Ramos (cell line): Measurements from ENCODE around the gene SEMA3D.

Source experiments
- in situ Hi-C: fragments of 300-500 bp; cut with MboI; formaldehyde crosslinking; loops from one replicate; pipeline ENCODE4 v1.14.3; 2022; ENCODE audit warnings: low sequenced_read_pairs; ENCODE audit not compliant: unreplicated experiment

The SEMA3D gene

DNA sequence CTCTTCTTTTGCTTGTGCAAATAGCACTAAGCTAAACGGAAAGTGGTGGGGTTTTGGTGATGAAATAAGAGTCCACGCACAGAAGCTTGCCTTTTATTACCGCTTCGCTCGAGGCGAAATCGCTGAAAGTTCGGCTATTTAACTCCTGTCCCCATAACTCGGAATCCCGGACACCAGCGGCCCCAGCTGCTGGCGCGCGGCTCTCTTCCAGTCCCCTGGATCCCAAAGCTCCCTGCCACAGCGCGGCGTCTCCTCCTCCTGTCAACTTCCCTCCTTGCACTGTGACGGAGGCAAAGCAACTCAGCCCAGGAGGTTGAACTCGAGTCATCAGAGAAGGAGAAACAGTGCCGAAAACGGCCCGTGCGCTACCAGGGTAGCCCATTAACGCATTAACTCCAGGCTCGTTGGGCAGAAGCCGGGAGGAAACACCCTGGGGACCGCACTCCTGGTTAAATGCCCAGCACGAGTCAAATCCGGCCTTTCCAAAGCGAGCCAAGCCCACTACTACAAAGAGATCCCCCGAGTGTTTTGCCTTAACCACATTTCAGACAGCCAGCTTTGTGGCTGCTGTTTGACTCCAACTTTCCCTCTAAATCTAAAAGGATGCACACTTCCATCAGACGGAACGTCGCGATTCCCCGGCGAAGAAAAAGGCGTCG is 1.3 kb downstream of the SEMA3D start:
- in situ Hi-C loops: no loop called here

DNA sequence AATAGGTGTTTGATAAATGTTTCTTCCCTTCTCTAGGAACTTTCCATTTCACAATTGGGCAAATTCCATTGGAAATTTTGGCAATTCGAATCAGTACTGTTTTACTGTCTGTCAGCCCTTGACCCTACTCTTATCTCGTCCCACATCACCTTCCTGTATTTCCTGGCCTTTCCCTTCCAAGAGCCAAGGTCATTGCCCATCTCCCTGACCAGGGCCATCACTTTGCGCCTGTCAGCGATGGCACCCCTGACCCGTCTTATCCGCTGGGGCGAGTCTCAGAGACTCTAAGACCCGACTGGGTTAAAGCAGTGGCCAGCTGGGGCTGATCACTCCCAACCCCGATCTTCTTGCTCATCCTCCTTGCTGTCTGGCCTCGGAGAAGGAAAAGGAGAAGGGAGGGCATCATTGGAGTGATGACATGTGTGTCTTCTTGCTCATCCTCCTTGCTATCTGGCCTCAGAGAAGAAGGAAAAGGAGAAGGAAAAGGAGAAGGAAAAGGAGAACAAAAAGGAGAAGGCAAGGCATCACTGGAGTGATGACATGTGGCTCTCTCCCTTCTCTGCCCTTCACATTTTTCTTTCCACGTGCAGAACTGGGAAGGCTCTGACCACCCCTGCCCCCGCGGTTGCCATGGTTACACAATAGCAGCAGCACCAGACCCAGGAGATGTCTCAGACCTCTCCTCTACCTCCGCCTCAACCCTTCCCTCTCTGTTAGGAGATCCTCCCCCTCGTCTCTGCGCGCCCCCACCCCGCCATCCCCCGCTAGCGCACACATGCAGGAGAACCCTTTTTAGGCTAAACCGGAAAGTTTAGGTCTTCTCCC is 2.0 kb downstream of the SEMA3D start:
- in situ Hi-C loops: no loop called here

DNA sequence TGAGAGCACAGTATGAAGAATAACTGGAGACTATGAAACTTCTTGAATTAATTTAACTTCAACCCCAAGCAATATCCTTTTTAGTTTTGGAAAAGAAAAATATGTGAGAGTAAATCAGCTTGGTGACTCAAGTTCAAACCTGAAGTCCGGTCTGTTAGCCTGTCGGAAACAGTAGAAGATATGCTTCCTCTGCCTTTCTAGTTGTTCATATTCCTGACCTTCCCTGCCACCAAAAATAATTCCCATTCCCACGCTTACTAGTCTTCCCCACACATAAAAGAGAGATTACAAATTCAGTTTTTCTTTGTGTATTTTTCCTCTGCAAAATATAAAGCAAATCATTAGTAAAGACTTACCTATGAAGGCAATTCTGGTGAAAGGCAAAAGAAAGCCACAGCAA is 3.6 kb downstream of the SEMA3D start:
- in situ Hi-C loops: no loop called here

DNA sequence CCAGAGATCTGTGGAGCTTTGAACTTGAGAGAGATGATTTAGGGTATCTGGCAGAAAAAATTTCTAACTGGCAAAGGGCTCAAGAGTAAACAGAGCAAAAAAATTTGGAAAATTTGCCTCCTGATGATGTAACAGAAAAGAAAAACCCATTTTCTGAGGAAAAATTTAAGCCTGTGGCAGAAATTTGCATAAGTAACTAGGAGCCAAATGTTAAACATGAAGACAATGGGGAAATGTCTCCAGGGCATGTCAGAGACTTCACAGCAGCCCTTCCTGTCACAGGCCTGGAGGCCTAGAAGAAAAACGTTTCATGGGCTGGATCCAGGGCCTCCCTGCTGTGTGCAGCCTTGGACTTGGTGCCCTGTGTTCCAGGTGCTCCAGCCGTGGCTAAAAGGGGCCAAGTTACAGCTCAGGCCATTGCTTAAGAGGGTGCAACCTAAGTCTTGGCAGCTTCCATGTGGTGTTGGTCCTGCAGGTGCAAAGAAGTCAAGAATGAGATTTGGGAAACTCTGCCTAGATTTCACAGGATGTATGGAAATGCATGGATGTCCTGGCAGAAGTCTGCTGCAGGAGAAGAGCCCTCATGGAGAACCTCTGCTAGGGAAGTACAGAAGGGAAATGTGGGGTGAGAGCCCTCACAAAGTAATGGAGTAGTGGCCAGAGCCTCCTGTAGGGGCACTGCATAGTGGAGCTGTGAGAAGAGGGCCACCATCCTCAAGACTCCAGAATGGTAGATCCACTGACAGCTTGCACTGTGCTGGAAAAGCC is 8.1 kb downstream of the SEMA3D start:
- in situ Hi-C loops: no loop called here

DNA sequence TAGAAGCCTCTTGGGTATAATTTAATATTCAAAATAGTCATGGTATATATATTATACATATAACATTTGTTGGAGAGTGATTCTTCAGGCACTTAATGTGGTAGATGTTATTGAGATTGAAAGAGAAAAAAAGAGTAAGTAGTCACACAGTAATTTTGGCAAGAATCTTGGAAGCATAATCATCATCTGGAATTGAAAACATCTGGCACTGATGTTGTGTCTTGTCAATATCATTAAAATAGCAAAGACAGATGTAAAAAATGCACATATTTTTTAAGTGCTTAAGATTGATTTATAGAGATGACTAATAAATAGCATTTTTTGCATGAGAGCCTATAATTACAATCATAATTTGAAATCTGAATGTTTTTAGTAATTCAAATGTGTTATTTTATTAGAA is 9.5 kb downstream of the SEMA3D start:
- in situ Hi-C loops: no loop called here

DNA sequence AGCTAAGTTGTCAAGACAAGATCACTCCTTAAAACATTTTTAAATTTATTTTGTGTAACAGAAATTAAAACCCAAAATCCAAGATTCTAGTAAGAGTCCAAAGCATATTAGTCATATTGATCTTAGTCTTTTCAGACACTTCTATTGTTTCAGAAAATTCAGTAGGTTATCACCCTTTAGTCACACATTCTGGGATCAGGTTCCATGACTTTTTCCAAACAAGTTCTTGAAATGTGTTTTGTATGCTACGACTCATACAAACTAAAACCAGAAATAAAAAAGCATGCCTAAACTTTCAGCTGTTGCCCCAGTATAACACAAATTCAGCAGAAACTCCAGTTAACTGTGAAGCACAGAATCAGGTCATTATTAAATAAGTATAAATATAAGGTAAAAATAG is 10.7 kb downstream of the SEMA3D start:
- in situ Hi-C loops: no loop called here

DNA sequence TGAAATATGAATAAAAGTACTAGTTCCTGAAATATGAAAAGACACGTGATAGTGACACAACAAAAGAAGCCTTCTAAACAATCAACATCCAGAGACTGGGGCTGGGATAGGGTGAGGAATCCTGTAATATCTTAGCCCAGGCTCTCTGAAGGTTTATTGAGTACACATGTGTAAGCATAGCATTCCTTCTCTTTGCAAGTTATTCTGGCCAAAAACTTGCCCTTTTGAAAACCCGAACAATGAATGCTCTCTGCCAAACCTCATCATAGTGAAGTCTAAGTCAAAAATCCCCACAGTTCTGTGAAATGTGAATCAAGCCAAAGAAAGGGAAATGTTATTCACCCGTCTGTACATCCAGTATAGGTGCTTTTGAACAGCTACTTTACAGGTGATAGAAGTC is 11.6 kb downstream of the SEMA3D start:
- in situ Hi-C loops: no loop called here

DNA sequence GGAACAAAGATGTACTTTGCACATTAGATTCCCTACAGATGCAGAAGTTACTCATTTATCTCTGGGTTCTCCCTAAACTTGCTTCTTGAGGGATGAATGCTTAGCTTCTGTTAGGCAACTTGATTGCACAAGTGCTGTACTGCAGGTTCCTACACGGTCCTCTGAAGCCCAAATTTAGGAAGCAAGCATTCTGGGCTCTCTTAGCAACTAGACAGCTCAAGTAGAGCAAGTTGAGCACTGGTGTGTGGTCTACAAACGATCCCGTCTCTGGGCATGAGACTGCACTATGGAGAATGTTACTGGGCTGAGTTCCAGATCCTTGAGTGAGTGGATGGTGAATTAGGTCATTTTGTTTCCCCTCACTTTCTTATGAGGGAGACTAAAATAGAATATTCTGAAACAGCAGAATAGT is 14.3 kb downstream of the SEMA3D start:
- in situ Hi-C loops: no loop called here

DNA sequence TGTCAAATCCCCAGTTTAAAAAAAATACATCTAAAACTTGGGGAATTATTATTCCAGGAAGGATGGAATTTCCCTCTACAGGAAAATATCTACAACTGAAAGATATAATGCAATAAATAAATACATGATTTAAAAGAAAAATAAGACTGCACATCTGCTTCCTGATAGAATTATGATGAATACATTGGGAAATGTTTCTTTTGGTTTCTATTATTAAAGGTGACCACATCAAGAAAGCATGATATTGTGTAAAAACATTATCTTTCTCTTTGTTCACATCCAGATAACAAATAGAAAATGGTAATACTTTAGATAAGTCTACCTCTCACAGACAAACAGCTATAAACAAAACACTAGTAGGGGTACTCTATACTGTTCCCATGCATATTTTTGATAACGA is 19.2 kb downstream of the SEMA3D start:
- in situ Hi-C loops: no loop called here

DNA sequence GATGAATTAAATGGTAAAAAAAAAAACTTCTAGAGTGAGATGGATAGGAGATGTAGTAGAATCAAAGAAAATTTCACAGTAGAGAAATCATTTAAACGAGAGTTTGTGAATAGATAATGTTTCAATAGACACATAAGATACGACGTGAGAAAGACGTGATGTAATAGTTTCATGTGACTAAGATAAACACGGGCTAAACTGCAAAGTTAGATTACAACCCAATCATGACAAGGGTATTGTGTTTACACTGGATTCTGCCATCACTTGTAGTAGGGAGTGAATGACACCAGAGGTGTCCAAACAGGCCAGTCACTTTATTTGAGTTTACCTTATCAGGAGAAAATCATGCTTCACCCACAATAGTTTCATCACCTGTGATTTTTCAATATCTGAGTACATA is 21.6 kb downstream of the SEMA3D start:
- in situ Hi-C loops: no loop called here

DNA sequence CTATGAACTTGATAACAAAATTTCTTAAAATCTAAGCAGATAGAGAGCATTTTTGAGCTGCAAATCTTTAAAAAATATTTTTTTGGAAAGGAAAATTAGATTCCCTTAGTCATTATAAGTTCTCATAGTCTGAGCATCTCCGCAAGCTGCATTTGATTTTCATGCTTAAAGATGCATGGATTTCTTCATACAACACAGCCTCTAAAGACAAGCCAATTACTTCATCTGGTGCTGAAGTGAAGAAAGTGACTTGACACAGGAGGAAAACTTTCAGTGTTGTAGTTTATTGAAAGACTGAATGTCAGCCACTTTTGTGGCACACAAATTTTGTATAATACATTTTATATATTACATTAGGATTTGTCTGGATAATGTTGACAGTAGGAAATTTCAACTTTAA is 22.5 kb downstream of the SEMA3D start:
- in situ Hi-C loops: no loop called here

DNA sequence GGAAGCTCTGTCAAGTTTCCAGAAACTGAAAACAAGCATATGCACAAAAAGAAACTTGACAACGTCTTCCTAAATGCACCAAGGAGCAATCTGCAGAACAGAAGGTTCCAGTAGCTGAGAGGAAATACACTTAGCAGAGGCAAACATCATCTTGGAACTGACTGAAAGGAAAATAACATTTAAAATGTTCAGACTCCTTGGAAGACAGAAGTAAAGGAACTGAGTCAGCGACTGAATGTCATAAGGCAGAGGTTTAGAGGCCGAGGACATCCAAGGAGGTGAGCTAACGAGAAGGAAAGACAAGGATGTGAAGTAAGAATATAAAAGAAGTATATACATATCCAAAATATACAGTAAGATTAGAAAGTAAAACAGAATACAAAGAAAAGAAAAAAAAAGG is 24.1 kb downstream of the SEMA3D start:
- in situ Hi-C loops: no loop called here

DNA sequence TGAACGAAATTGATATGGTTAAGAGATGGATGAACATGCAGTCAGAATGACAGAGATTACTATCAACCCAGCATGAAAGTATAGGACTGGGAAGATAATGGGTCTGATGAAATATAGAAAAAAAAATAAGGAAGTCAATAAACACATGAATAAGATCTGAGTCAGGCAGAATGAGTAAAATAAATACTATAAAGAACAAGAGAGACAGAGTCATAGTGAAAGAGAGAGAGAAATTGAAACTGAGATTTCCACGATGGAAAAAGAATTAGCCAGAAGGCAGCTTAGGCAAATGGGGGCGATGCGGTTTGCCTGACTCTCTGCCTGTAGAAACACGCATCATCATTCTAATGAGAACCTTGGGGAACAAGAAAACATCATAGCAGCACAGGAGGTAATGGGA is 26.6 kb downstream of the SEMA3D start:
- in situ Hi-C loops: no loop called here

DNA sequence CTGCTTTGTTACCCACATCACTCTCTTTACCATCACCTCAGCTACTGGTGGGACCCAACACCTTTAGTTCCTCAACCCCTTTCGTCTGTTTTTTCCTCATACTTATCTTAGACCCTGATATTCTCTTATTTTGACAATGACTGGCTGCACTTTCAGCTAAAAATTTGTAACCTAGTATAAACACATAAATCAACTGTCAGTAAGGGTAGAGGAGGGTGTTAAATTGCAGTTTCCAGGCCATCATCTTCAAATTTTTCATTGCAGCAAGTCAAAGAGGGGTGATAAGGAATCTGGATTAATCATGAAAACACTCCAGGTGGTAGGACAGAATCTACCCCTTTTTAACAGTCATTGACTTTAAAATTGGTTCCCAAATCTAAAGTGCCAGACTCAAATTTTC is 27.9 kb downstream of the SEMA3D start:
- in situ Hi-C loops: no loop called here

DNA sequence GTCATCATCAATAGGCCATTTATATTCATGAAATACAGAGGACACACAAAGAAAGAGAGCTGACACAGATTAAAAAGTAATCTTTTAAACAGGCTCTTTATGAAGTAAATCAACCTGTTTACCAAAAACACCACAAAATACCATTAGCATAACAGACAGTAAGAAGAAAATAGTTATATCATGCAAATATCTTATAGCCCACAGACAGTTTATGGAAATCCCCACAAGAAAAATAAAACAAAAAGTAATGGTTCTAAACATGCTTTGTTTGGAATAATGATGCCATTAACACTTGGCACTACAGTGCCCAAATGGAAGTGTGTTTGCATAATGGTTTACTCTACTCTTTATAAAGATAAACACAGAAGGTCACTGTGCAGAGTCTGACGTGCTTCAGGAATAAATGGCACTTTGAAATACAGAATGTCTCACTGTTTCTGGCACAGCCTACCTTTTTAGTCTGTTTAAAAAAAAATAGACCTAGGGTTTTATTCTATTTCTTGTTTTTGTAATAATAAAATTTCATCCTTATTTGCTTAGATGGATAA is 30.1 kb downstream of the SEMA3D start:
- in situ Hi-C loops: no loop called here

DNA sequence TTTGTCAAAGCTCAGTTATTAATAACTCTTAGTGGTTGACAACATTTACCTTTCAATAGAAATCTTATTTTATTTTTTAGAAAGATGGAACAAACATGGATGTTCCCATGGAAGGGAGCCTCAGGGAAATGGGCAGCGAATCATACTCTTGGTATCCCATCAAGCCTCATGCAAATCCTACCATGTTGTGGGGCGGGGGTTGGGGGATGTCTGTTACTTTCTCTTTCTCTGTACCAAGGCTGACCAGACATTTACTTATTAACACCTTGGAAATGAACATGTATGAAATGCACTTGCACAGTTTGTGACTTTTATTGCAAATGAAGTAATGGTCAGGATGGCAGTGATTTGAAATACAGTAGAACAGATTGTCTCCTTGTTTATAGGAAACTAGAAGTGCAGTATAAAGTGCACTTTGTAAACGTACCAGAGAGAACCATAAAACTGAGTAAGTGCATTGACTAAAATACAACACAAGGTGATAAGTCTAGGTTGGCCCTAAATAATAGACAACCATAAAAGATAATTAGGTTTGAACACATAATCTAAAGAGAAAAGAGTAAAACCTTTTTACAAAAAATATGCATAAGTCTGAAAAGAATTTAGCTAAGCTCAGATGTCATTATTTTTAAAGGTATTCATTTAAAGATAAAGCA is 32.4 kb downstream of the SEMA3D start:
- in situ Hi-C loops: no loop called here

DNA sequence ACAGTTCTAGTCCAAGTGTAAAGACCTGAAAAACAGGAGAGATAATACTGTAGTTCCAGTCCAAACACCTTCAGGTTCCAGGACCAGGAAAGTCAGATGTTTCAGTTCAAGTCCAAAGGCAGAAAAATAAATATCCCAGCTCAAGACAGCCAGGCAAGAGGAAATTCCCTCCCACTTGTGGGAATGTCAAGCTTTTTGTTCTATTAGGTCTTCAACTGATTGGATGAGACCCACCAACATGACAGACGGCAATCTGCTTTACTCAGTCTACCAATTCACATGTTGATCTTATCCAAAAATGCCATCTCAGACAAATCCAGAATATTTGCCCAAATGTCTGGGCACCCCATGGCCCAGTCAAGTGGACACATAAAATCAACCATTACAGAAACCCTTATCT is 33.1 kb downstream of the SEMA3D start:
- in situ Hi-C loops: no loop called here

DNA sequence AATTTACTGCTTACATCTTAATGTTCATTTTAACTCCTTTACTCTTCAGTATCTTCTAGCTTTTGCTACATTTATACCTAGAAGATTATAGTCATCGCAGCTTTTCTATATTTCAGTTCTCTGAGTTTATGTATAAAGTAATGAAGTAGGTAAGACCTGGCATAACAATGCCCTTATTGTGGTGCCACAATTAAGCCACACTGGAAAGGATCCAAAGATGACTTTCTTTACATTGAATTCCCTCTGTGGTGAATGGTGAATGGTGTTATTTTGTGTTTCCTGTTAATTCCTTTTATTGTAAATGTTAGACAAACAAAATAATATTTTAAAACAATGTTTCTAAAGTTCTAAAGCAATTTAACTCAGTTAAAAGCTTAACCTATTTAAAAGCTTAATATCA is 36.2 kb downstream of the SEMA3D start:
- in situ Hi-C loops: no loop called here

DNA sequence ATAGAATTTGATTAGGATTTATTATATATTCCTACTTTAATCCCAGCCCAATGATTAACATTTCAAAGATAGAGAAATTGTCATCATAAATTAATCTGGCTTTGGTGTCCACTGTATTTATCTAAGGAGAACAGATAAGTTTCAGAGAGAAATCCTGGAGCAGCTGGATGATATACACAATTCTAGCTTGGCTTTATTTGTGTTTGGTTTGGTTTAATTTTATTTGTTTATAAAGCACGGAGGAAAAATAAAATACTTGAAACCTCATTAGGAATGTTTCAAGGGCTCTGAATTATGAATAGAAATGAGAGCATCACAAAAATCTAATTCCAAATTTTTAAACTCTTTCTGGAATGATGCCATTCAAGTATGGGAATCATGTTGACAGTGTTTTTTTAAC is 42.1 kb downstream of the SEMA3D start:
- in situ Hi-C loops: no loop called here

DNA sequence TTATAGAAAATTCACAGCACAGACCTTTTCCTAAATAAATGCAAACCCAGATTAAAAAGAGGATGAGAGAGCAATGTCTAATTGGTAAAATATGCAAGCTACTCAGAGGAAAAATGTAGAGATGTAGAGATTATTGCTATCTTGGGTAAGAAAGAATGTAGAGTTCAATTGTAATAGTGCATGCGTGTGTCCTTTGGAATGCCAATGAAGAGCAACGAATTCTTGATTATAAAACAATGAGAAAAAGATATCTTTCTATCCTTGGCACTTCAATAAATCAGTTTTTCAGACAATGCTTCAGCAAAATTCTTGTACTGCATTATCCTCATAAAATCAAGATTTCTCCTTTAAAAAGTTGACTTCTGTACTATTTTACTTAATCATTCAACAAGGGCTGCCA is 50.9 kb downstream of the SEMA3D start:
- in situ Hi-C loops: no loop called here

DNA sequence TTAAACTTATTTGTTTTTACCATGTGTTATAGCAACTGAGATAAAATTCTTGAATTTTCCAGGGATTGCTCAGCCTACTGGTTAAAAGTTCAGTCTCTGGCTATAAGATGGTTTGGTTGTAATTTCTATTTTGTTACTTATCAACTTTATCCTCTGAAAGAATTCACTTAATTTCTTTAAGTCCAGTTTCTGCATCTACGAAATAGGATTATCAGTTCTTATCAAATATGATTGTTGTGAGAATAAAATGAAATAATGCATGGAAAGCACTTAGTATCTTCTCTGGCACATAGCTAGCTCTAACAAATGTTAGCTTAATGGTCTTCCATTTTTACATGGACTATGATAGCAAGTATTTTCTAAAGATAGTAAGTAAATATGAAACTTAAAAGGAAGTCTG is 53.3 kb downstream of the SEMA3D start:
- in situ Hi-C loops: no loop called here
